ENCODE data around the gene NUDT14. TPM values are rescaled to one million over a fixed set of nuclear protein-coding genes. Genes with fewer than 3 reads are reported as not detected.

Gene NUDT14
- total RNA-seq, 2 donors from 2014 or later: 4.1 to 23.6 TPM

- Histone ChIP-seq H3K27me3 (replicated peaks; ENCODE audit: insufficient read depth) (no peaks in the 10 kb centered on the region), H3K36me3 (no peaks in the 10 kb centered on the region), H3K4me3 (no peak overlapping the region), H3K9me3 (no peaks in the 10 kb centered on the region), H3K27ac (no peak overlapping the region), H3K4me1 (ENCODE audit: control insufficient read depth in 1 of 2, low read depth in 2 of 2) (no peaks in the 10 kb centered on the region)
- no peak for TF ChIP-seq CTCF (IDR thresholded peaks at IDR 0.05)
- DNase-seq (ENCODE audit: low spot score) (no peak), ATAC-seq (ENCODE audit: insufficient number of reproducible peaks, low FRiP score, low read depth) (no peak)
These were observed 33.2 kb downstream of the NUDT14 start for GRCh38 chr14:105147671-105148603.

GRCh38 chr14:105146976-105147635, 34.0 kb downstream of the NUDT14 start:
- no peaks in the 10 kb centered on the region for H3K9me3 ChIP-seq
- no peak for TF ChIP-seq CTCF (IDR thresholded peaks at IDR 0.05)
- no peak for ATAC-seq (ENCODE audit: insufficient number of reproducible peaks, low FRiP score, low read depth)
- no peaks in the 10 kb centered on the region for H3K27me3 ChIP-seq (replicated peaks; ENCODE audit: insufficient read depth)
- H3K4me1 ChIP-seq (ENCODE audit: control insufficient read depth in 1 of 2, low read depth in 2 of 2): no peaks in the 10 kb centered on the region
- DNase-seq (ENCODE audit: low spot score): no peak
- no peak overlapping the region for H3K4me3 ChIP-seq
- no peak overlapping the region for H3K27ac ChIP-seq
- H3K36me3 ChIP-seq: no peaks in the 10 kb centered on the region

GRCh38 chr14:105146181-105146975, 34.7 kb downstream of the NUDT14 start:
- DNase-seq (ENCODE audit: low spot score): no peak
- H3K9me3 ChIP-seq: no peaks in the 10 kb centered on the region
- no peaks in the 10 kb centered on the region for H3K36me3 ChIP-seq
- no peak overlapping the region for H3K4me3 ChIP-seq
- no peaks in the 10 kb centered on the region for H3K27me3 ChIP-seq (replicated peaks; ENCODE audit: insufficient read depth)
- H3K4me1 ChIP-seq (ENCODE audit: control insufficient read depth in 1 of 2, low read depth in 2 of 2): no peaks in the 10 kb centered on the region
- H3K27ac ChIP-seq: no peak overlapping the region
- TF ChIP-seq CTCF (IDR thresholded peaks at IDR 0.05): no peak
- ATAC-seq (ENCODE audit: insufficient number of reproducible peaks, low FRiP score, low read depth): no peak

GRCh38 chr14:105145381-105146180, 35.5 kb downstream of the NUDT14 start:
- H3K36me3 ChIP-seq: no peaks in the 10 kb centered on the region
- ATAC-seq (ENCODE audit: insufficient number of reproducible peaks, low FRiP score, low read depth): no peak
- no peak for TF ChIP-seq CTCF (IDR thresholded peaks at IDR 0.05)
- no peaks in the 10 kb centered on the region for H3K9me3 ChIP-seq
- H3K27me3 ChIP-seq (replicated peaks; ENCODE audit: insufficient read depth): no peaks in the 10 kb centered on the region
- no peak for DNase-seq (ENCODE audit: low spot score)
- no peaks in the 10 kb centered on the region for H3K4me1 ChIP-seq (ENCODE audit: control insufficient read depth in 1 of 2, low read depth in 2 of 2)
- H3K27ac ChIP-seq: no peak overlapping the region
- H3K4me3 ChIP-seq: no peak overlapping the region

All from thoracic aorta (tissue), 2 donors.